ENCODE results near the gene PSMA4. TPM values are rescaled to one million over a fixed set of nuclear protein-coding genes. Genes with fewer than 3 reads are reported as not detected.

Gene PSMA4
- total RNA-seq, 1 experiment from 2014 or later = 294 TPM

DNA sequence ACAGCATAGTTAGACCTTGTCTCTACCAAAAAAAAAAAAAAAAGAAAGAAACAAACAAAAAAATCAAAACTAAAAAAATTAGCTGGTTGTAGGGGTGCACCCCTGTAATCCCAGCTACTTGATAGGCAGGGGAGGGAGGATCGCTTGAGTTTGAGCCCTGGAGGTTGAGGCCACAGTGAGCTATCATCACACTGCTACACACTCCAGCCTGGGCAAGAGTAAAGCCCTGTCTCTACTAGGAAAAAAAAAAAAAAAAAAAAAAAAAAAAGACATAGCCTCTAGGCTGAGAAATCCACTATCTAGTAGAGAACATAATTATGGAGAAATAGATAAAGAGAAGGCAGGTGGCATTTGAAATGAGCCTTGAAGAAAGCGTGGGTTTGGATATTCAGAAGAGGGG is 22.8 kb downstream of the PSMA4 start (continued):
- TF ChIP-seq, protein P1, sequence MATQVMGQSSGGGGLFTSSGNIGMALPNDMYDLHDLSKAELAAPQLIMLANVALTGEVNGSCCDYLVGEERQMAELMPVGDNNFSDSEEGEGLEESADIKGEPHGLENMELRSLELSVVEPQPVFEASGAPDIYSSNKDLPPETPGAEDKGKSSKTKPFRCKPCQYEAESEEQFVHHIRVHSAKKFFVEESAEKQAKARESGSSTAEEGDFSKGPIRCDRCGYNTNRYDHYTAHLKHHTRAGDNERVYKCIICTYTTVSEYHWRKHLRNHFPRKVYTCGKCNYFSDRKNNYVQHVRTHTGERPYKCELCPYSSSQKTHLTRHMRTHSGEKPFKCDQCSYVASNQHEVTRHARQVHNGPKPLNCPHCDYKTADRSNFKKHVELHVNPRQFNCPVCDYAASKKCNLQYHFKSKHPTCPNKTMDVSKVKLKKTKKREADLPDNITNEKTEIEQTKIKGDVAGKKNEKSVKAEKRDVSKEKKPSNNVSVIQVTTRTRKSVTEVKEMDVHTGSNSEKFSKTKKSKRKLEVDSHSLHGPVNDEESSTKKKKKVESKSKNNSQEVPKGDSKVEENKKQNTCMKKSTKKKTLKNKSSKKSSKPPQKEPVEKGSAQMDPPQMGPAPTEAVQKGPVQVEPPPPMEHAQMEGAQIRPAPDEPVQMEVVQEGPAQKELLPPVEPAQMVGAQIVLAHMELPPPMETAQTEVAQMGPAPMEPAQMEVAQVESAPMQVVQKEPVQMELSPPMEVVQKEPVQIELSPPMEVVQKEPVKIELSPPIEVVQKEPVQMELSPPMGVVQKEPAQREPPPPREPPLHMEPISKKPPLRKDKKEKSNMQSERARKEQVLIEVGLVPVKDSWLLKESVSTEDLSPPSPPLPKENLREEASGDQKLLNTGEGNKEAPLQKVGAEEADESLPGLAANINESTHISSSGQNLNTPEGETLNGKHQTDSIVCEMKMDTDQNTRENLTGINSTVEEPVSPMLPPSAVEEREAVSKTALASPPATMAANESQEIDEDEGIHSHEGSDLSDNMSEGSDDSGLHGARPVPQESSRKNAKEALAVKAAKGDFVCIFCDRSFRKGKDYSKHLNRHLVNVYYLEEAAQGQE (IDR thresholded peaks at IDR 0.05; ENCODE audit: low read depth) = no peak
- TF ChIP-seq CEBPB (IDR thresholded peaks at IDR 0.05; ENCODE audit: low read depth) = no peak
- TF ChIP-seq ZNF274 (IDR thresholded peaks at IDR 0.05; ENCODE audit: low read depth, low read length) = no peak
- TF ChIP-seq, protein P2, sequence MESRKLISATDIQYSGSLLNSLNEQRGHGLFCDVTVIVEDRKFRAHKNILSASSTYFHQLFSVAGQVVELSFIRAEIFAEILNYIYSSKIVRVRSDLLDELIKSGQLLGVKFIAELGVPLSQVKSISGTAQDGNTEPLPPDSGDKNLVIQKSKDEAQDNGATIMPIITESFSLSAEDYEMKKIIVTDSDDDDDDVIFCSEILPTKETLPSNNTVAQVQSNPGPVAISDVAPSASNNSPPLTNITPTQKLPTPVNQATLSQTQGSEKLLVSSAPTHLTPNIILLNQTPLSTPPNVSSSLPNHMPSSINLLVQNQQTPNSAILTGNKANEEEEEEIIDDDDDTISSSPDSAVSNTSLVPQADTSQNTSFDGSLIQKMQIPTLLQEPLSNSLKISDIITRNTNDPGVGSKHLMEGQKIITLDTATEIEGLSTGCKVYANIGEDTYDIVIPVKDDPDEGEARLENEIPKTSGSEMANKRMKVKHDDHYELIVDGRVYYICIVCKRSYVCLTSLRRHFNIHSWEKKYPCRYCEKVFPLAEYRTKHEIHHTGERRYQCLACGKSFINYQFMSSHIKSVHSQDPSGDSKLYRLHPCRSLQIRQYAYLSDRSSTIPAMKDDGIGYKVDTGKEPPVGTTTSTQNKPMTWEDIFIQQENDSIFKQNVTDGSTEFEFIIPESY (IDR thresholded peaks at IDR 0.05; ENCODE audit: extremely low read depth, insufficient replicate concordance, low read length) = no peak
- TF ChIP-seq JUND (IDR thresholded peaks at IDR 0.05) = no peak

DNA sequence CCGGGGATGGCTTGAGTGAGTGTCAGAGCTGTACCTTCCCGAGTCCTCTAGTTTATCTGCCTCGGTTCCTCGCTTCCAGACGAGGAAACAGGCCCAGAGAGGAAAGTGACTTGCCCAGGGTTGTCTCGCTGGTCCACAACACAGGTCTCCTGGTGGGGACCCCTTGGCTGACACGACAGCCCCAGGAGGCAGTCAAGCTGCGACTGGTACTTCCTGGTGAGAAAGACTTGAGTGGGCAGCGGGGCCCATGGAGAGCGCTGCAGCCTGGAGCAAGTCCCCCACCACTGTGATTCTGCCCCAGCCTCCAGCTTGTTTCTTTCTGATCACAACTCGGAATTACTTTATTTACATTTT is 24.5 kb downstream of the PSMA4 start:
- no TSS peak for BruUV-seq (replicated peaks)
- ChIA-PET RAD21 (ENCODE audit: low non-redundant PET in 1 of 2, low total read pairs in 2 of 2, uncharacterized antibody in 2 of 2, unreplicated experiment in 2 of 2) (no interaction called here), POLR2A (interaction anchor here (0.7 to 2.2 kb wide), 7 partner anchors 10 to 262 kb away, joined by 3 to 12 read pairs (median 4); partner anchors contain the start of genes IREB2 and PSMA4), CTCF (interaction anchor here (1.0 to 2.1 kb wide), 3 partner anchors 10 to 162 kb away, joined by 3 to 6 read pairs (median 4); partner anchors contain the start of gene PSMA4)
- Histone ChIP-seq H2AFZ (ENCODE audit: low read depth, low read length, poor library complexity, severe bottlenecking) (peak overlapping the region; percentile 30), H3K79me2 (ENCODE audit: insufficient read depth, low read length) (peaks cover 31% of the 10 kb centered on the region), H3K27me3 (ENCODE audit: insufficient read depth, low read length) (no peaks in the 10 kb centered on the region), H3K4me3 (replicated peaks in 1 of 2; ENCODE audit: low read depth in 1 of 2, low read length in 2 of 2) (peak overlapping the region; percentile 67 to 86), H3K9me3 (ENCODE audit: control insufficient read depth in 1 of 2, insufficient read depth in 1 of 2, low read depth in 1 of 2, low read length in 2 of 2) (no peaks in the 10 kb centered on the region), H3K36me3 (ENCODE audit: control insufficient read depth in 1 of 2, insufficient read depth in 2 of 2, low read length in 2 of 2) (no peaks in the 10 kb centered on the region), H3K4me2 (ENCODE audit: low read length) (peak overlapping the region; percentile 98), H3K4me1 (ENCODE audit: control insufficient read depth in 1 of 2, insufficient read depth in 2 of 2, low read length in 2 of 2) (peaks cover 0 to 14% of the 10 kb centered on the region in 2 experiments; a peak in 2 of 4 replicates), H4K20me1 (ENCODE audit: insufficient read depth) (no peaks in the 10 kb centered on the region), H3K27ac (ENCODE audit: low read depth, low read length) (0 out of 2 replicates have a peak overlapping the region, but pooled peaks have one; percentile 9), H3K9me2 (ENCODE audit: insufficient read depth) (no peaks in the 10 kb centered on the region), H3K9ac (ENCODE audit: low read length) (peak overlapping the region; percentile 78; the same call in 1 of the 2 replicates)
- no peak for DNase-seq (ENCODE audit: low read depth, low spot score)
- intact Hi-C loops (cut with micrococcal nuclease) = no loop called here
- ATAC-seq = no peak
- TF ChIP-seq EGR1 (IDR thresholded peaks at IDR 0.05; ENCODE audit: low read depth) (no peak), FOSL1 (IDR thresholded peaks at IDR 0.05; ENCODE audit: low read depth) (no peak), SRF (IDR thresholded peaks at IDR 0.05; ENCODE audit: low read depth) (no peak), ZNF274 (IDR thresholded peaks at IDR 0.05; ENCODE audit: low read depth, low read length) (no peak), POLR2AphosphoS5 (IDR thresholded peaks at IDR 0.05; ENCODE audit: low read depth, low read length) (no peak), EZH2phosphoT487 (IDR thresholded peaks at IDR 0.05; ENCODE audit: borderline replicate concordance) (no peak), RAD21 (IDR thresholded peaks at IDR 0.05; ENCODE audit: low read depth) (no peak), CEBPB (IDR thresholded peaks at IDR 0.05; ENCODE audit: low read depth) (no peak), ELF1 (IDR thresholded peaks at IDR 0.05; ENCODE audit: borderline replicate concordance, low read depth) (no peak), SIN3A (IDR thresholded peaks at IDR 0.05; ENCODE audit: low read depth) (no peak), SP1 (IDR thresholded peaks at IDR 0.05; ENCODE audit: low read depth) (no peak)
- TF ChIP-seq, protein P3, sequence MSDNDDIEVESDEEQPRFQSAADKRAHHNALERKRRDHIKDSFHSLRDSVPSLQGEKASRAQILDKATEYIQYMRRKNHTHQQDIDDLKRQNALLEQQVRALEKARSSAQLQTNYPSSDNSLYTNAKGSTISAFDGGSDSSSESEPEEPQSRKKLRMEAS (IDR thresholded peaks at IDR 0.05) = no peak
- TF ChIP-seq, protein P2 (IDR thresholded peaks at IDR 0.05; ENCODE audit: extremely low read depth, insufficient replicate concordance, low read length) = no peak
